Measurements from ENCODE around the gene LRIG3. TPM values are rescaled to one million over a fixed set of nuclear protein-coding genes. Genes with fewer than 3 reads are reported as not detected.

LRIG3 gene
- total and polyA plus RNA-seq, 12 donors, result 1.1 to 24.1 (median 3.5) TPM

DNA sequence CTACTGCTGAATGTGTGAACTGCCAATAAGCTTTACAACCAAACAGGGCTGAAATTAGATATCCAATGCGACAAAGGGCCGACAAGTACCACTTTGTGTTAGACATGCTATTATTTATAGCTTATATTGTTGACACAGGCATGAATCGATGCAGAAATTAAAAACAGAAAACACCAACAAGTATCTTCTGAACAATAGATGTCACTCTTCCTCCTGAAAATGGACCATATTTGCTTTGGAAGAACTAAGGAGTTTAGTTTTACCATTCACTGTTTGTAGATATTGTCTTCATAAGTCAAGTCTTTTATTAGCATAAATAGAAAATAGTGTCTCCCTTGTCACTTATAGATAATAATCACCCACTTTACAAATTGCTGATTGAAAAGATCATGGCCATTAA is 86.5 kb downstream of the LRIG3 start:
- Histone ChIP-seq H3K27ac (no peak overlapping the region), H3K9me3 (replicated peaks in 1 of 3) (no peaks in the 10 kb centered on the region), H3K36me3 (replicated peaks in 1 of 2) (no peaks in the 10 kb centered on the region), H3K27me3 (no peaks in the 10 kb centered on the region), H3K4me1 (replicated peaks in 1 of 2) (no peaks in the 10 kb centered on the region), H3K4me3 (no peak overlapping the region)
- no peak for DNase-seq
- intact Hi-C loops (cut with DNase I), result no loop called here
- WGBS, 4 donors, result 36 to 43% (median 39%) methylated on average over 3 of the region's 3 CpGs
- TF ChIP-seq, protein P1, sequence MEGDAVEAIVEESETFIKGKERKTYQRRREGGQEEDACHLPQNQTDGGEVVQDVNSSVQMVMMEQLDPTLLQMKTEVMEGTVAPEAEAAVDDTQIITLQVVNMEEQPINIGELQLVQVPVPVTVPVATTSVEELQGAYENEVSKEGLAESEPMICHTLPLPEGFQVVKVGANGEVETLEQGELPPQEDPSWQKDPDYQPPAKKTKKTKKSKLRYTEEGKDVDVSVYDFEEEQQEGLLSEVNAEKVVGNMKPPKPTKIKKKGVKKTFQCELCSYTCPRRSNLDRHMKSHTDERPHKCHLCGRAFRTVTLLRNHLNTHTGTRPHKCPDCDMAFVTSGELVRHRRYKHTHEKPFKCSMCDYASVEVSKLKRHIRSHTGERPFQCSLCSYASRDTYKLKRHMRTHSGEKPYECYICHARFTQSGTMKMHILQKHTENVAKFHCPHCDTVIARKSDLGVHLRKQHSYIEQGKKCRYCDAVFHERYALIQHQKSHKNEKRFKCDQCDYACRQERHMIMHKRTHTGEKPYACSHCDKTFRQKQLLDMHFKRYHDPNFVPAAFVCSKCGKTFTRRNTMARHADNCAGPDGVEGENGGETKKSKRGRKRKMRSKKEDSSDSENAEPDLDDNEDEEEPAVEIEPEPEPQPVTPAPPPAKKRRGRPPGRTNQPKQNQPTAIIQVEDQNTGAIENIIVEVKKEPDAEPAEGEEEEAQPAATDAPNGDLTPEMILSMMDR (IDR thresholded peaks at IDR 0.05), result no peak
- no peak for TF ChIP-seq POLR2A (IDR thresholded peaks at IDR 0.05)

DNA sequence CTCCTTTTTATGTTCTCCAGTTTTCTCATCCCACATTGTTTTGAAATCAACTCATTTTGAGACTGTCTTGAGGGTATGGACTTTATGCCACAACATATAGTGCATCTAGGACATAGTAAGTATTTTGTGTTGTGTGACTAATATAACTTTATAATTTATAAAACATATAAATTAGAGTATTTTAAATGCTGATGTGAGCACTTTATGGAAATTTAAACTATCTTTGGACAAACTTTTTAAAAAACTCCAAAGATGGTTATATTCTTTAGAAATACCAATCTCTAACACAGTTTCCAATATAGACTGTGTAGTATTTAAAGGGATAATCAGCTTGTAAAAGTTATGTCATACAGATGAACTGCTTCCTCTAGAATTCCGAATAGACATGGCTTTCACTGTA is 87.4 kb downstream of the LRIG3 start:
- no peaks in the 10 kb centered on the region for H3K27me3 ChIP-seq
- H3K9me3 ChIP-seq (replicated peaks in 1 of 3), result no peaks in the 10 kb centered on the region
- 71 to 76% (median 72%) methylated on average over 1 of the region's 1 CpG for WGBS, 4 donors
- TF ChIP-seq, protein P1 (IDR thresholded peaks at IDR 0.05), result no peak
- no peak for TF ChIP-seq POLR2A (IDR thresholded peaks at IDR 0.05)
- H3K4me3 ChIP-seq, result no peak overlapping the region
- no peaks in the 10 kb centered on the region for H3K36me3 ChIP-seq (replicated peaks in 1 of 2)
- intact Hi-C loops (cut with DNase I), result no loop called here
- no peak overlapping the region for H3K27ac ChIP-seq
- no peaks in the 10 kb centered on the region for H3K4me1 ChIP-seq (replicated peaks in 1 of 2)
- no peak for DNase-seq

Data from adrenal gland (tissue), 12 donors.